Measurements from ENCODE around the gene RLN3. TPM values are rescaled to one million over a fixed set of nuclear protein-coding genes. Genes with fewer than 3 reads are reported as not detected.

The RLN3 gene
- total RNA-seq, 1 experiment from 2014 or later, result not detected

Other genes starting within 250 kb of the RLN3 start
- gene ZSWIM4, start 232.7 kb upstream of the RLN3 start, total RNA-seq (2014; rRNA removed), result 1.8 and 2.7 TPM in 2 replicates
- not detected in 2 replicates for gene NANOS3, start 151.0 kb upstream of the RLN3 start, total RNA-seq (2014; rRNA removed)
- gene BRME1, start 122.0 kb upstream of the RLN3 start, total RNA-seq (2014; rRNA removed), result 1.1 and 1.7 TPM in 2 replicates
- 19.2 and 21.0 TPM in 2 replicates for gene CC2D1A, start 121.9 kb upstream of the RLN3 start, total RNA-seq (2014; rRNA removed)
- gene PODNL1, start 89.7 kb upstream of the RLN3 start, total RNA-seq (2014; rRNA removed), result 2.1 and 5.2 TPM in 2 replicates
- 28.8 and 30.2 TPM in 2 replicates for gene DCAF15, start 75.6 kb upstream of the RLN3 start, total RNA-seq (2014; rRNA removed)
- 2.2 and 2.5 TPM in 2 replicates for gene RFX1, start 21.8 kb upstream of the RLN3 start, total RNA-seq (2014; rRNA removed)
- gene IL27RA, start 3.6 kb downstream of the RLN3 start, total RNA-seq (2014; rRNA removed), result 0.29 and 0.32 TPM in 2 replicates
- gene PALM3, start 33.9 kb downstream of the RLN3 start, total RNA-seq (2014; rRNA removed), result 0.11 and 0.38 TPM in 2 replicates
- 0.19 and 0.34 TPM in 2 replicates for gene MISP3, start 44.6 kb downstream of the RLN3 start, total RNA-seq (2014; rRNA removed)
- gene C19orf67, start 57.6 kb downstream of the RLN3 start, total RNA-seq (2014; rRNA removed), result not detected in 2 replicates
- 59.3 and 64.5 TPM in 2 replicates for gene SAMD1, start 62.6 kb downstream of the RLN3 start, total RNA-seq (2014; rRNA removed)
- 64.7 and 76.2 TPM in 2 replicates for gene PRKACA, start 89.6 kb downstream of the RLN3 start, total RNA-seq (2014; rRNA removed)
- gene ASF1B, start 108.4 kb downstream of the RLN3 start, total RNA-seq (2014; rRNA removed), result 107 and 111 TPM in 2 replicates
- 0.45 and 1.6 TPM in 2 replicates for gene ADGRL1, start 178.0 kb downstream of the RLN3 start, total RNA-seq (2014; rRNA removed)

All from LHCN-M2 (cell line).